K562 (cell line): ENCODE data around the gene ZNF569. TPM values are rescaled to one million over a fixed set of nuclear protein-coding genes. Genes with fewer than 3 reads are reported as not detected.

Experiments used
- BHLHE40 ChIP-seq: IDR thresholded peaks from 2 replicates; pipeline ENCODE4 v1.6.1; 2011; ENCODE audit warnings: low read length, improper control_type of control experiment
- BRCA1 ChIP-seq, 2 experiments: fragments of 450-650 bp in 1 of 2; sonication (generic) in 1 of 2; formaldehyde crosslinking in 1 of 2; IDR thresholded peaks; 2 replicates each; pipeline versions ENCODE4 v1.5.0 to v1.6.1; 2017 to 2020; ENCODE audit warnings: mild to moderate bottlenecking in 1 of 2, missing genetic modification reagents in 1 of 2
- DIDO1 ChIP-seq: fragments of 450-650 bp; IDR thresholded peaks from 2 replicates; pipeline ENCODE4 v1.6.1; 2016; ENCODE audit warnings: low read depth, missing biosample characterization, missing genetic modification characterization
- ETV6 ChIP-seq, 3 experiments: fragments of 150-350 bp in 1 of 3; sonication (generic) in 1 of 3; formaldehyde crosslinking in 1 of 3; IDR thresholded peaks; 2 replicates each; pipeline versions ENCODE4 v1.6.1 to v1.8.0; 2014 to 2022; ENCODE audit warnings: borderline replicate concordance in 2 of 3, low read depth in 2 of 3, antibody characterized with exemption in 1 of 3, low read length in 1 of 3, mild to moderate bottlenecking in 1 of 3, missing genetic modification reagents in 1 of 3
- HCFC1 ChIP-seq: IDR thresholded peaks from 2 replicates; pipeline ENCODE4 v1.6.1; 2012; ENCODE audit warnings: low read depth, low read length, improper control_type of control experiment
- PHF8 ChIP-seq: fragments of 200-600 bp; sonication (generic); IDR thresholded peaks from 2 replicates; pipeline ENCODE4 v1.6.1; 2012; ENCODE audit warnings: mixed run types, mild to moderate bottlenecking, inconsistent platforms, low read length, moderate library complexity, borderline replicate concordance
- POLR2A ChIP-seq: fragments of 450-650 bp; conservative IDR thresholded peaks from 2 replicates; pipeline ENCODE4 v1.6.1; 2016
- RBM15 ChIP-seq: fragments of 200-400 bp; formaldehyde crosslinking; IDR thresholded peaks from 2 replicates; pipeline ENCODE4 v1.6.1; 2018; ENCODE audit warnings: mild to moderate bottlenecking, low read length, moderate library complexity; ENCODE audit not compliant: insufficient read depth
- SRF ChIP-seq, 2 experiments: fragments of 250-450, 450-650 bp in 1 of 2; sonication (Bioruptor Pico) in 1 of 2; sonication (generic) in 1 of 2; formaldehyde crosslinking; IDR thresholded peaks; 2 replicates each; pipeline versions ENCODE4 v1.5.0 to v1.5.1; 2020 to 2022; ENCODE audit warnings: mild to moderate bottlenecking in 1 of 2, missing genetic modification reagents in 1 of 2
- STAG1 ChIP-seq: sonication (generic); formaldehyde crosslinking; IDR thresholded peaks from 2 replicates; pipeline ENCODE4 v1.5.0; 2020; ENCODE audit warnings: missing genetic modification reagents, borderline replicate concordance
- STAT5B ChIP-seq: fragments of 250-450 bp; sonication (Bioruptor Pico); IDR thresholded peaks from 2 replicates; pipeline ENCODE4 v1.8.0; 2021; ENCODE audit warnings: mild to moderate bottlenecking, inconsistent platforms
- TBL1XR1 ChIP-seq, 2 experiments: IDR thresholded peaks; 2 replicates each; pipeline ENCODE4 v1.6.1; 2012; ENCODE audit warnings: improper control_type of control experiment in 2 of 2, low read length in 2 of 2, mild to moderate bottlenecking in 1 of 2
- ZC3H4 ChIP-seq: sonication (generic); formaldehyde crosslinking; IDR thresholded peaks from 2 replicates; pipeline ENCODE4 v1.9.0; 2021; ENCODE audit warnings: missing genetic modification reagents, borderline replicate concordance
- ZNF41 ChIP-seq: fragments of 250-450 bp; sonication (Bioruptor Pico); conservative IDR thresholded peaks from 2 replicates; pipeline ENCODE4 v1.4.0; 2020; ENCODE audit warnings: mild to moderate bottlenecking
- ZNF75A ChIP-seq: fragments of 450-650 bp; formaldehyde crosslinking; IDR thresholded peaks from 2 replicates; pipeline ENCODE4 v1.4.0; 2020; ENCODE audit warnings: mild to moderate bottlenecking
- polyA plus RNA-seq, 8 experiments: library from polyadenylated mRNA; depleted of rRNA in 4 of 8; stranded (reverse) in 5 of 8; unstranded in 3 of 8; fragments of >200 nt; fragmentation: Nextera tagmentation in 2 of 8; fragmentation: Illumina TruSeq in 1 of 8; extraction: Ambion mirVana in 2 of 8; extraction: Trizol in 1 of 8; gene quantifications; 2 replicates each; pipeline versions ENCODE4 v1.2.1 to v1.2.3, GENCODE V29; 2011 to 2014; ENCODE audit warnings: inconsistent platforms in 1 of 8, missing spikeins in 1 of 8
- total RNA-seq, 7 experiments: library from RNA; depleted of rRNA in 6 of 7; stranded (reverse); fragments of >200 nt in 6 of 7; fragmentation: Illumina TruSeq in 2 of 7; extraction: Trizol in 2 of 7; gene quantifications; 2 replicates each; pipeline versions ENCODE4 v1.2.1 to v1.2.3, GENCODE V29; 2011 to 2021; ENCODE audit warnings: low replicate concordance in 1 of 7
- TF ChIP-seq, protein P1 (sequence below): IDR thresholded peaks from 2 replicates; pipeline ENCODE4 v1.6.1; 2011; ENCODE audit warnings: borderline replicate concordance, low read depth, mild to moderate bottlenecking, moderate library complexity, low read length; ENCODE audit not compliant: insufficient read depth, poor library complexity, severe bottlenecking
- TF ChIP-seq, protein P2 (sequence below): sonication (generic); formaldehyde crosslinking; IDR thresholded peaks from 2 replicates; pipeline ENCODE4 v1.8.0; 2022; ENCODE audit warnings: mild to moderate bottlenecking, missing genetic modification reagents
- TF ChIP-seq, protein P3 (sequence below): sonication (generic); formaldehyde crosslinking; IDR thresholded peaks from 2 replicates; pipeline ENCODE4 v1.8.1; 2023; ENCODE audit warnings: mild to moderate bottlenecking, missing genetic modification reagents

Gene ZNF569
- total and polyA plus RNA-seq, 9 of the 15 experiments (the other 6 are each of a cell fraction or from before 2014, with no cell fraction given) = 2.1 to 5.7 (median 4.5) TPM

DNA sequence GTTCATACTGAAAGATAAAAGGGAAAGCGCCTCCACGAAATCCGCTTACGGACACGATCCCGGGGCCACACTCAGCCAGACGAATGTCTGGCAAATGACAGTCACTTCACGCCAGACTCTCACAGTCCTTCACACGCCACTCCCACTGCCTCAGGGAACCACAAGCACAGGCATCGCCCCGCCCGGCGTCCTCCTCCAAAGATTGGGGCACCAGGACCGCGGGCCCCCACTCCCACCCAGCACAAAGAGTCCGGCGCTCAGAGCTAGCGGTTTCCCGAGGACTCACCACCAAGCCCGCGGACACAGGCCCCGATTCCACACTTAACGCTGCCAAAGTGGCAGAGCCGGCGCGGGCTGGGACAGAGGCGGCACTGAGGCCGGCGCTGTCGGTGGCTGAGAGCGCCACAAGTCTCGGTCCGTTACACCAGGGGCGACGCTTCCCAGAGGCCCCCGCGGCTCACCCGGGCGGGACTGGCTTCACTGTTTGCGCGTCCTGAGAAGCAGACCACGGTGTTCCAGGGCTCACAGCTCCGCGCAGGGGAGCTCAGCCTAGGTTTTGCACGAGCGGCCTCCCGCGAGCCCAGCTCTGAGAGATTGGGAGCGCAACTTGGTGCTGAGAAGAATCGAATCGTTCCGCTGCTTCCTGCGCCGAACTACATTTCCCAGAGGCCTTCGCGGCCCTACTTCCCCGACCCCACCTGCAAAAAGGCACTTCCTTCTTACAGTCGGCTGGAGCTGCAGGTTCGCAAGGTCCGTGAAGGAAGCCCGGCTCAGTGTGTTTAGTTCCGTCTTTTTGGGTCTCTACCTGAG is at the start of gene ZNF569 (continued):
- TF ChIP-seq, protein P1, sequence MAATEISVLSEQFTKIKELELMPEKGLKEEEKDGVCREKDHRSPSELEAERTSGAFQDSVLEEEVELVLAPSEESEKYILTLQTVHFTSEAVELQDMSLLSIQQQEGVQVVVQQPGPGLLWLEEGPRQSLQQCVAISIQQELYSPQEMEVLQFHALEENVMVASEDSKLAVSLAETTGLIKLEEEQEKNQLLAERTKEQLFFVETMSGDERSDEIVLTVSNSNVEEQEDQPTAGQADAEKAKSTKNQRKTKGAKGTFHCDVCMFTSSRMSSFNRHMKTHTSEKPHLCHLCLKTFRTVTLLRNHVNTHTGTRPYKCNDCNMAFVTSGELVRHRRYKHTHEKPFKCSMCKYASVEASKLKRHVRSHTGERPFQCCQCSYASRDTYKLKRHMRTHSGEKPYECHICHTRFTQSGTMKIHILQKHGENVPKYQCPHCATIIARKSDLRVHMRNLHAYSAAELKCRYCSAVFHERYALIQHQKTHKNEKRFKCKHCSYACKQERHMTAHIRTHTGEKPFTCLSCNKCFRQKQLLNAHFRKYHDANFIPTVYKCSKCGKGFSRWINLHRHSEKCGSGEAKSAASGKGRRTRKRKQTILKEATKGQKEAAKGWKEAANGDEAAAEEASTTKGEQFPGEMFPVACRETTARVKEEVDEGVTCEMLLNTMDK = no peak
- TF ChIP-seq BHLHE40 = no peak
- TF ChIP-seq ETV6 (IDR thresholded peaks at IDR 0.05; ENCODE audit: borderline replicate concordance in 1 of 2, low read depth in 2 of 2, low read length in 1 of 2) = no peak
- no peak for TF ChIP-seq ETV6 (CRISPR knock-in tag; IDR thresholded peaks at IDR 0.05; ENCODE audit: borderline replicate concordance)
- TF ChIP-seq ZC3H4 (CRISPR knock-in tag) = no peak
- no peak for TF ChIP-seq TBL1XR1 (IDR thresholded peaks at IDR 0.05; ENCODE audit: low read length in 2 of 2)
- no peak for TF ChIP-seq ZNF75A (CRISPR knock-in tag)
- no peak for TF ChIP-seq ZNF41
- TF ChIP-seq, protein P2, sequence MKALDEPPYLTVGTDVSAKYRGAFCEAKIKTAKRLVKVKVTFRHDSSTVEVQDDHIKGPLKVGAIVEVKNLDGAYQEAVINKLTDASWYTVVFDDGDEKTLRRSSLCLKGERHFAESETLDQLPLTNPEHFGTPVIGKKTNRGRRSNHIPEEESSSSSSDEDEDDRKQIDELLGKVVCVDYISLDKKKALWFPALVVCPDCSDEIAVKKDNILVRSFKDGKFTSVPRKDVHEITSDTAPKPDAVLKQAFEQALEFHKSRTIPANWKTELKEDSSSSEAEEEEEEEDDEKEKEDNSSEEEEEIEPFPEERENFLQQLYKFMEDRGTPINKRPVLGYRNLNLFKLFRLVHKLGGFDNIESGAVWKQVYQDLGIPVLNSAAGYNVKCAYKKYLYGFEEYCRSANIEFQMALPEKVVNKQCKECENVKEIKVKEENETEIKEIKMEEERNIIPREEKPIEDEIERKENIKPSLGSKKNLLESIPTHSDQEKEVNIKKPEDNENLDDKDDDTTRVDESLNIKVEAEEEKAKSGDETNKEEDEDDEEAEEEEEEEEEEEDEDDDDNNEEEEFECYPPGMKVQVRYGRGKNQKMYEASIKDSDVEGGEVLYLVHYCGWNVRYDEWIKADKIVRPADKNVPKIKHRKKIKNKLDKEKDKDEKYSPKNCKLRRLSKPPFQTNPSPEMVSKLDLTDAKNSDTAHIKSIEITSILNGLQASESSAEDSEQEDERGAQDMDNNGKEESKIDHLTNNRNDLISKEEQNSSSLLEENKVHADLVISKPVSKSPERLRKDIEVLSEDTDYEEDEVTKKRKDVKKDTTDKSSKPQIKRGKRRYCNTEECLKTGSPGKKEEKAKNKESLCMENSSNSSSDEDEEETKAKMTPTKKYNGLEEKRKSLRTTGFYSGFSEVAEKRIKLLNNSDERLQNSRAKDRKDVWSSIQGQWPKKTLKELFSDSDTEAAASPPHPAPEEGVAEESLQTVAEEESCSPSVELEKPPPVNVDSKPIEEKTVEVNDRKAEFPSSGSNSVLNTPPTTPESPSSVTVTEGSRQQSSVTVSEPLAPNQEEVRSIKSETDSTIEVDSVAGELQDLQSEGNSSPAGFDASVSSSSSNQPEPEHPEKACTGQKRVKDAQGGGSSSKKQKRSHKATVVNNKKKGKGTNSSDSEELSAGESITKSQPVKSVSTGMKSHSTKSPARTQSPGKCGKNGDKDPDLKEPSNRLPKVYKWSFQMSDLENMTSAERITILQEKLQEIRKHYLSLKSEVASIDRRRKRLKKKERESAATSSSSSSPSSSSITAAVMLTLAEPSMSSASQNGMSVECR (CRISPR knock-in tag) = no peak
- TF ChIP-seq SRF (CRISPR knock-in tag; IDR thresholded peaks at IDR 0.05) = no peak
- TF ChIP-seq DIDO1 (tag) = peak; percentile 90
- no peak for TF ChIP-seq RBM15
- peak; percentile 91 for TF ChIP-seq HCFC1
- TF ChIP-seq STAG1 (CRISPR knock-in tag) = no peak
- TF ChIP-seq PHF8 = peak; percentile 68
- TF ChIP-seq BRCA1 (IDR thresholded peaks at IDR 0.05) = no peak
- no peak for TF ChIP-seq BRCA1 (CRISPR knock-in tag; IDR thresholded peaks at IDR 0.05)
- TF ChIP-seq STAT5B (CRISPR knock-in tag) = no peak
- peak; percentile 72 for TF ChIP-seq POLR2A
- TF ChIP-seq, protein P3, sequence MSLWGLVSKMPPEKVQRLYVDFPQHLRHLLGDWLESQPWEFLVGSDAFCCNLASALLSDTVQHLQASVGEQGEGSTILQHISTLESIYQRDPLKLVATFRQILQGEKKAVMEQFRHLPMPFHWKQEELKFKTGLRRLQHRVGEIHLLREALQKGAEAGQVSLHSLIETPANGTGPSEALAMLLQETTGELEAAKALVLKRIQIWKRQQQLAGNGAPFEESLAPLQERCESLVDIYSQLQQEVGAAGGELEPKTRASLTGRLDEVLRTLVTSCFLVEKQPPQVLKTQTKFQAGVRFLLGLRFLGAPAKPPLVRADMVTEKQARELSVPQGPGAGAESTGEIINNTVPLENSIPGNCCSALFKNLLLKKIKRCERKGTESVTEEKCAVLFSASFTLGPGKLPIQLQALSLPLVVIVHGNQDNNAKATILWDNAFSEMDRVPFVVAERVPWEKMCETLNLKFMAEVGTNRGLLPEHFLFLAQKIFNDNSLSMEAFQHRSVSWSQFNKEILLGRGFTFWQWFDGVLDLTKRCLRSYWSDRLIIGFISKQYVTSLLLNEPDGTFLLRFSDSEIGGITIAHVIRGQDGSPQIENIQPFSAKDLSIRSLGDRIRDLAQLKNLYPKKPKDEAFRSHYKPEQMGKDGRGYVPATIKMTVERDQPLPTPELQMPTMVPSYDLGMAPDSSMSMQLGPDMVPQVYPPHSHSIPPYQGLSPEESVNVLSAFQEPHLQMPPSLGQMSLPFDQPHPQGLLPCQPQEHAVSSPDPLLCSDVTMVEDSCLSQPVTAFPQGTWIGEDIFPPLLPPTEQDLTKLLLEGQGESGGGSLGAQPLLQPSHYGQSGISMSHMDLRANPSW (CRISPR knock-in tag) = no peak
